ENCODE data around the gene MYO15A.
"Not testable (repeated sequence)": the region's sequence is repeated elsewhere in the genome, so short reads cannot be mapped to it uniquely, and the experiment has no call there.

MYO15A gene

GRCh38 chr17:18185832-18186626, 77.5 kb downstream of the MYO15A start:
- DNase-seq (ENCODE audit: low read depth in 2 of 2): no peak

- no peak for DNase-seq (ENCODE audit: low read depth in 2 of 2)
Observed at GRCh38 chr17:18186627-18186982, 78.0 kb downstream of the MYO15A start.

GRCh38 chr17:18187226-18187625, 78.7 kb downstream of the MYO15A start:
- DNase-seq (ENCODE audit: low read depth in 2 of 2): no peak

- no peak for DNase-seq (ENCODE audit: low read depth in 2 of 2)
Observed at GRCh38 chr17:18187821-18188761, 79.5 kb downstream of the MYO15A start.

GRCh38 chr17:18190628-18191235, 82.2 kb downstream of the MYO15A start:
- DNase-seq (ENCODE audit: low read depth in 2 of 2): no peak

GRCh38 chr17:18191236-18191667, 82.7 kb downstream of the MYO15A start:
- no peak for DNase-seq (ENCODE audit: low read depth in 2 of 2)

- no peak for DNase-seq (ENCODE audit: low read depth in 2 of 2)
Observed at GRCh38 chr17:18191967-18192366, 83.4 kb downstream of the MYO15A start.

- no peak for DNase-seq (ENCODE audit: low read depth in 2 of 2)
Observed at GRCh38 chr17:18194394-18194793, 85.8 kb downstream of the MYO15A start.

GRCh38 chr17:18194804-18195203, 86.2 kb downstream of the MYO15A start:
- no peak for DNase-seq (ENCODE audit: low read depth in 2 of 2)

- no peak for DNase-seq (ENCODE audit: low read depth in 2 of 2)
Observed at GRCh38 chr17:18195246-18195645, 86.7 kb downstream of the MYO15A start.

- no peak for DNase-seq (ENCODE audit: low read depth in 2 of 2)
Observed at GRCh38 chr17:18197535-18198194, 89.1 kb downstream of the MYO15A start.

GRCh38 chr17:18198530-18198929, 90.0 kb downstream of the MYO15A start:
- DNase-seq (ENCODE audit: low read depth in 2 of 2): no peak

- no peak for DNase-seq (ENCODE audit: low read depth in 2 of 2)
Observed at GRCh38 chr17:18201108-18201507, 92.6 kb downstream of the MYO15A start.

- DNase-seq (ENCODE audit: low read depth in 2 of 2): no peak
Observed at GRCh38 chr17:18203308-18203707, 94.8 kb downstream of the MYO15A start.

- DNase-seq (ENCODE audit: low read depth in 2 of 2): no peak
Observed at GRCh38 chr17:18205861-18206260, 97.3 kb downstream of the MYO15A start.

- DNase-seq (ENCODE audit: low read depth in 2 of 2): no peak
Observed at GRCh38 chr17:18206962-18207361, 98.4 kb downstream of the MYO15A start.

GRCh38 chr17:18208092-18208491, 99.5 kb downstream of the MYO15A start:
- no peak for DNase-seq (ENCODE audit: low read depth in 2 of 2)

- DNase-seq (ENCODE audit: low read depth in 2 of 2): no peak
Observed at GRCh38 chr17:18213666-18214270, 105.2 kb downstream of the MYO15A start.

- DNase-seq (ENCODE audit: low read depth in 2 of 2): not testable (repeated sequence)
Observed at GRCh38 chr17:18216906-18217305, 108.3 kb downstream of the MYO15A start.

- DNase-seq (ENCODE audit: low read depth in 2 of 2): peak; percentile 50 to 56
Observed at GRCh38 chr17:18217412-18218015, 109.0 kb downstream of the MYO15A start.
